Stimulated activated CD4-positive, alpha-beta T cell treated with anti-CD3 and anti-CD28 coated beads, Interleukin-1b, Interleukin-23, amount 100 ng/mL, for 24 hours (primary cell): ENCODE measurements around the gene TRIM65.

Experiments used
- DNase-seq, 4 experiments: peaks; one replicate each; pipeline ENCODE4 v3.0.0-alpha.2; 2020; ENCODE audit warnings: low read depth in 4 of 4, low spot score in 1 of 4

The TRIM65 gene

DNA sequence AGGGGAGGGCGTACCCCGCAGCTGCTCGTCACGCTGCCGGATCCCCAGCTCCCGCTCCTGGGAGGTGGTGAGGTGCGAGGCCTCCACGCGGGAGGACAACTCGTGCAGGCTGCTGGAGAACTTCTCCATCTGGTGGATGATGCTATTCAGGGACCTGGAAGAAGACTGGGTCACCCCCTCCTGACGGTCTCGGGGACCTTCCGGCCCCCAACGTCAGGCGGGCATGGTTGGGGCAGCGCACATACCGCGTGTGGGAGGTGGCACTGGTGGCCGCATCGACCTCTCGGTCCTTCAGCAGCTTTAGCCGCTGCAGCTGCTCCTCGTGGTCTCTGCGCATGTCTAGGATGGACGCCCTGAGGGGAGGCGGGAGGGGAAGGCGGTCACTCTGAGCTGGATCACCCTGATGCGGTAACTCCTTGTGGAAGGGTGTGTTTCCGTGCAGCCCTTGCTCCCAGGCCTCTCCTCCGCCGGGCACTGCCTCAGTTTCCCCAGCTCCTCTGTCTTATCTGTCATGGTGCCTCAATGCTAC is 21.2 kb upstream of the TRIM65 start:
- DNase-seq = no peak

- DNase-seq = no peak
Observed at GRCh38 chr17:75917141-75917916, 20.6 kb upstream of the TRIM65 start.

GRCh38 chr17:75915268-75915667 is 18.5 kb upstream of the TRIM65 start:
- no peak for DNase-seq

GRCh38 chr17:75914643-75915267 is 18.0 kb upstream of the TRIM65 start:
- DNase-seq = no peak

DNA sequence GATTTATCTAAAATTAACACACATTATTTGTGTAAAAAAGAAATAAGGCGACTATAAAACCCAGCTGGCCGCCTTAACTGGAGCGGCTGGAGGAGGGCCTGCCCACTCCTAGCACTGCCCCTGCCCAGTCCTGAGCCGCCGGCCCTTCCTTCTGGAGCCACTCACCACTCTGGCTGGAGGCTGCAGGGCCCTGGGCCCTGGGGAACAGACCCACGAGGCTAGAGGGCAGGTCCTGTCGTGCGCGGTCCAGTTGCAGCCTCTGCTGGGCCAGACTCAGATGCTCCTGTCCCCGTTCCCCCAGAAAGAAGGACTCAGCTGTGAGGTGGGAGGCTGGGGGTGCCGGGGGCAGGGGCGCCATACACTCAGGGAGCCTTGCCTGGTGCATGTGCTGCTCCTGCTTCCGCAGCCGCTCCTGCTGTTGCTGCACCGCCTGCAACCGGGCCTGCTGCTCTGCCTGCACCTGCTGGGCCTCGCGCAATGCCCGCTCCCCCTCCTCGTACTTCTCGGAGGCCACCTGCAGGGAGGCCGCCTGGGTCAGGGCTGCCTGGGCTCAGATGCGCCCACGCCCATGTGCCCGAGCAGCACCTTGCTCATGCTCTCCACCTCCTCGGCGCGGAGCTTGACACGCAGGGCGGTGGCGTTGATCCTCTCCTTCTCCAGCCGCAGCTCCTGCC is 16.9 kb upstream of the TRIM65 start:
- DNase-seq = no peak

DNA sequence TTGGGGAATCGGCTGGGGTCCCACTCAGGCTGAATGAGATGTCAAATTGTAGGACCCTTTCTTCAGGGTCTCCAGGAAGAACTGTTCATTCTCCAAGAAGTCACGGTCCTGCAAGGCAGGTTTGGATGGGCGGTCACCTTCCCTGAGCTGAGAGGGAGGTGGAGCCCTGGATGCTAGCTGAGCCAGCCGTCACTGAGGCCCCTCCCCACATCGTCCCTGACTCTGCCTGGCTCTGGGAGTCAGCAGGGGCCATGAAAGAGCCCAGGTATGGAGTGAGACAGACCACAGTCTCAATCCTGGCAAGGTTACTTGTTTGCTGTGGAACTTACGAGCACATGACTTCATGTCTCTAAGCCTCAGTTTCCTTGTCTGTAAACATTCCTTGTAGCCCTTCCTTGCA is 13.9 kb upstream of the TRIM65 start:
- no peak for DNase-seq

DNA sequence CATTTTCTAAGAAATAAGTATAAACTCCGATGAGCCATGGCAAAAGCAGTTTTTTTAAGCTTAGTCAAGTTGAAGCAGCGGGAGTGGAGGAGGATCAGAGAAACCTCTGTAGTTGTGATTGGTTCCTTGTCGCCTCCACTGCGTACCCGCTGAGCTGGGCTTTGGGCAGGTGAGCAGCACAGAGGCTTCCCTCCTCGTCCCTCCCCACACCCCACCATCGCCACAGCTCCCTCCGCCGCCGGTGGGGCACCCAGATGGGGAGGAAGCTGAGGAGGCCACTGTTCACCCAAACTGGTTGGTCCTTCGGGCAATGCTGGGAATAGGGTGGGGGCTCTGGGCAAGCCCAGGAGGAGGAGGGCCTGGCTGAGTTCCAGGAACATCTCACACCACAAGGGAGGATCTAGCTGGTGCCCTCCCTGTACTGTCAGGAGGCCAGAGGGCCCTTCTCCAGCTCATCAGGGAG is 13.1 kb upstream of the TRIM65 start:
- DNase-seq = no peak

DNA sequence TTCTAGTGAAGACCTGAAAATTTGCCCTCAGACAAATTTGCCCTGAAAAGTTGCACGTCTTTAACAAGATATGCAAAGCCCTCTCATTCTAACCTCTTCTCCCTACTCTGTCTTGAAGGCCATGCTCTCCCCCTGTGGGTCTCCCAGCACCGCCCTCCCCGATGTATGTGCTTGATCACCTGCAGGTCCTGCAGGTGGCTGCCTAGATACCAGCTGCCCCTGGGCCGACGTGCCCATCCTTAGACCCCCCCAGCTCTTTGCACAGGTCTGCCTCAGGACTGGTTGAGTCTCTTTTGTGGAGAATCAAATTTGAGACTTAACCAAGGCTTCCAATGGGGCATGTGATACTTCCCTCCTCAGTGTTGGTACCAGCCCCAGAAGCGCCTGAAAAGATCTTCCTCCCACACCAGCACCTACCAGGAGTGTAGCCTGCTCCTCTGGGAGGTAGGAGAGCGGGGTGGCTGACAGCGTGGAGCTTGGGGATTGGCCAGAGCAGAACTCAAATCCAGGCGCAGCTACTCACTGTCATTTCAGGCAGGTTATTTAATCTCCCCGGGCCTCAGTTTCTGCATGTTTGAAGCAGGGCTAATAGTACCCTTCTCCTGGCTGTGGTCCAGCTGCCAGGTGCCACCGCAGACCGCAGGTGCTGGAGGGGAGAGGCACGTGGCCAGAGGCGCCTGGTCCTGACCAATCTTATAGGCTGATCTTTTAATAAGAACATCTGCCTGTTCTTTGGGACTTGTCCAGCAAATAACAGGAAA is 12.5 kb upstream of the TRIM65 start:
- no peak for DNase-seq

DNA sequence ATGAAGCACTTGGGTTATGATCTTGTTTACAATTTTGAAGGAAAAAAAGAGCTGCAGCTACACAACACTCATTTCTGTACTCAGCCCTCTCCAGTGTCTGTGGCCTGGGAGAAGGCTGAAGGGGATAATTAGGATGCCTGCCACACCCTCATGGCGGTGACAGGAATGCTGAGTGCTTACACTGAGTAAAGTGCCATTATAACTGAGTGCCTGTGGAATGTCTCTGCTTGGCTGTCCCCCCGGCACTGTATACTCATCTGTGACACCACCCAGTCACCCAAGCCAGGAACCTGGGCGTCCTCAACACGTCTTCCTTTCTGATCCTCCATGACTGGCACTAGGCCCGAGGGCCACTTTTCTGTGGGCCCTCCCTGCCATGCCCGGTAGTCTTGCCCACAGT is 11.4 kb upstream of the TRIM65 start:
- no peak for DNase-seq

DNA sequence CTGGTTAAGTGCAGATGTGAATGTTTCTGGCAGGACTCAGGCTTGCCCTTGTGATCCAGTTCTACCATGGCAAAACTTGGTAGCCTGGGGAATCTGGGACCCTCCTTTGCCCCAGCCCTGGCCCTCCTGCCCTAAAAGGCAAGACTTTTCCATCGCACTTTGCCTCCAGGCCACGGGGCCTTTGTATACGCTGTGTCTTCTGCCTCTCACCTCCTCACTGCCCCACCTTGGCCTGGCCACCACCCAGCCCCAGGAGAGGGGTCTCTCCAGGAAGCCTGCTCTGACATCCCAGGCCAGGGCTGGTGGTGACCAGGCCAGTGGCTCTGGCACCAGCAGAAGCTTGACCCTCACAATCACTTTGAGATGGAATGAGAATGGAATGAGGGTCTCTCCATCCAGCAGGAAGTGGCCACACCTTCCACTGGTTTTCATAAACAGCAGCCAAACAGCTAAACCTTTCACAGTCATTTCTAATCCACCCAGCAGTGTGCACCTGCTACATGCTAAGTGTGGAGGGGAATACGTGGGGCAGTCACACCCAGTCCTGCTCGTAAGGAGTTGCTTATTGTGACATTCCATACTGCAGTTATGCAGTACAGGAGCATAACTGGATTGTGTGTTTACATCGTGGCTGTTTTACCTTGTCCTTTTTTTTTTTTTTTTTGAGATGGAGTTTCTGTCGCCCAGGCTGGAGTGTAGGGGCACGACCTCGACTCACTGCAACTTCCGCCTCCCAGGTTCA is 9.6 kb upstream of the TRIM65 start:
- no peak for DNase-seq

DNA sequence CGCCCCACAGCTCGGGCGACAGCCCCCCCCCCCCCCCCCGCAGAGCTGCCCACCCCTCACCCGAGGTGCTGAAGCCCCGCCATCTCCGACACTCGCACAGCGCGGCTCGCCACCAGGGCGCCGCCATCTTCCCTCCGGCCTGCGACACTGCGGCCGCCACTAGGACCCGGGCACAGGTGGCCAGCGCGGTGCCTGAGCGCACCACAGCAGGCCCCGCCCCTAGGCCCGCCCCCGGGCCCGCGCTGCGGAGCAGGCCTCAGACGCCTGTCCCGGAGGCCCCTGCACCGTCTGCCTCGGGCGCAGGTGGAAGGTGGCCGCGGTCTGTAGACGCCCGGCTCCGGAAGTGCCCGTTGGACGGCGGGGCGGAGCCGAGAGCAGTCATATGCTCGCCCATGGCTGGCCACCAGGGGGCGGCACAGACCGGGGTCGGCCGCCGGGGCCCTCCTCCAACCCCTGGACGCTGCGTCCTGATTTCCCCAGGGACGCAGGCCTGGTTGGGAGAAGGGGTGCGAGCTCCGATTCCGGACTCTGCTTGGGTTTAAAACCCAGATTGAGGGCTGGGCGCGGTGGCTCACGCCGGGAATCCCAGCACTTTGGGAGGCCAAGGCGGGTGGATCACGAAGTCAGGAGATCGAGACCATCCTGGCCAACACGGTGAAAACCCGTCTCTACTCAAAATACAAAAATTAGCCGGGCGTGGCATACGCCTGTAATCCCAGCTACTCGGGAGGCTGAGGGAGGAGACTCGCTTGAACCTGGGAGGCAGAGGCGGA is 8.2 kb upstream of the TRIM65 start, which contains the start of gene MRPL38:
MRPL38 (minus strand) TSS at position 136 of the 773 bp plus-strand sequence; CDS start at position 127, 9 bp downstream.
- DNase-seq = peak; percentile 81 to 94 (median 90)

DNA sequence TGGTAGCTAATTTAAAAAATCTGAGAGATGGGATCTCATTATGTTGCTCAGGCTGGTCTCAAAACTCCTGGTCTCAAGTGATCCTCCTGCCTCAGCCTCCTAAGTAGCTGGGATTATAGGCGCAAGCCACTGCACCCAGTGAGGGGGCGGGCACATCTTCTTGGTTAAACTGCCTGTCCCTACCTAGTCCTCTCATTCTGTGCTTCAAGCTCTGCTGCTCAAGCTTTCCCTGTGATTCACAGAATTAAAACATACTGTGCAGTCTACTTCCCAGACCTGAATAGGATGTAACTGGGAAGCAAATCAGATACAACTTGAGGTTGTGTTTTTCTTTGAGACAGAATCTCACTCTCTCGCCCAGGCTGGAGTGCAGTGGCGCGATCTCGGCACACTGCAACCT is 5.7 kb upstream of the TRIM65 start:
- DNase-seq = no peak

- DNase-seq = no peak
Observed at GRCh38 chr17:75901727-75902126, 5.0 kb upstream of the TRIM65 start.

DNA sequence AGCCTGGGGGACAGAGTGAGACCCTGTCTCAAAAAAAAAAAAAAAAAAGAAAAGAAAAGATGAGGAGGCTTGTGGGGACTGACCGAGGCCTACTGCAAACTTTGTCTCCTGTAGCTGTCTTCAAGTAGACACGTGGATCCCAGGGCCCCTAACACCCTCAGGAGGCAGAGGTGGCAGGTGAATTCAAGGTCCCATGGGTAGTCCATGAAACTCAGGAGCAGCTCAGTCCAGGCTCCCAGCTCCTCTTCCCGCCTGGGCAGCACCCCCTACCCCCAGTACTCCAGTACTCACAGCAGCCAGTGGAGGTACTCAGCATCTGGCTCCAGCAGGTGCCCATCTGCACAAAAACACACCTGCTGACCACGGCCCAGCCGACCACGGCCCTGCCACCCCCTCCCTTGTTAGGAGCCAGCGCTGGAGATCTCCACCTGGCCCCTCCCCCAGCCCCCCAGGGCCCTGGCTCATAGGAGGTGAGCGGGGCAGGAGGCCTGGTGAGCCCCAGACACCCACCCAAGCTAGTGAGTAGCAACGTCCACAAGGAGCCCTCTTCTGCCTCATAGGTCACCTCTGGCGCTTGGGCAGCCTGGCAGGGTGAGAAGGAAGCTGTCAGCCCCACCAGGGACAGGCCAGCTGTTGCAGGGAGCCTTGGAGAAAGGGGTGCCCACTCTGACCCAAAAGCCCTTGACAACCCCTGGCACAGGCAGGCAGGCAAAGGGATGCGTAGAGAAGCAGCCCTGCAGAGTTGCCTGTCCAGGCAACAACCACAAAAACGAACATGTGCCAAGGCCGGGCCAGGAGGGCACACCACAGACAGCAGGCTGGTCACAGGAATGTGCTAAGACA is 4.2 kb upstream of the TRIM65 start:
- DNase-seq = no peak

- no peak for DNase-seq
Observed at GRCh38 chr17:75899767-75900468, 3.2 kb upstream of the TRIM65 start.

DNA sequence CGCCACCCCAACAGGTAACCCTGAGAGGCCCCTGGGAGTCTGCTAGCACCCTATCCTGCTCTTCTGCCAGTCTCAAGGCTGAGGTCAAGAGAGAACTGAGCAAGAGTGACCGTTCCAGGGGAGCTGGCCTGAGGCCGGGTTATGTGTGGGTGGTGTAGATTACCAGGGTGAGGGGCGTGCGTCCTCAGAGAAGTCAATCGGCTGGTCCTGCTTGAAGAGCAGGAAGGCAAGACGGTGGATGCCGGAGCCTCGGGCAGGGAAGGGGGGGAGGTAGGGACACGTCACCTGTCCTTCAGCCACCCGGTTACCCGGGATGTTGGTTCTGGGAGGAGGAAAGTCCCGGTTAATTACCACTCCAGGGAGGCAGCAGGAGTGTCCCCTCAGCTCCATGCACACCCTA is 2.6 kb upstream of the TRIM65 start:
- DNase-seq = no peak

- DNase-seq = no peak
Observed at GRCh38 chr17:75898791-75899190, 2.0 kb upstream of the TRIM65 start.

- no peak for DNase-seq
Observed at GRCh38 chr17:75898065-75898464, 1.3 kb upstream of the TRIM65 start.
